NCI-H146 treated with DMSO at 0.1 percent for 48 hours (cell line): ENCODE measurements around the gene DNAH6.

Experiments used
- DNase-seq: peaks from one replicate; lab custom pipeline; 2025; ENCODE audit not compliant: unreplicated experiment; lab: John Stamatoyannopoulos, UW

The DNAH6 gene

GRCh38 chr2:84830758-84831500 is 314.6 kb downstream of the DNAH6 start:
- DNase-seq, result no peak

DNA sequence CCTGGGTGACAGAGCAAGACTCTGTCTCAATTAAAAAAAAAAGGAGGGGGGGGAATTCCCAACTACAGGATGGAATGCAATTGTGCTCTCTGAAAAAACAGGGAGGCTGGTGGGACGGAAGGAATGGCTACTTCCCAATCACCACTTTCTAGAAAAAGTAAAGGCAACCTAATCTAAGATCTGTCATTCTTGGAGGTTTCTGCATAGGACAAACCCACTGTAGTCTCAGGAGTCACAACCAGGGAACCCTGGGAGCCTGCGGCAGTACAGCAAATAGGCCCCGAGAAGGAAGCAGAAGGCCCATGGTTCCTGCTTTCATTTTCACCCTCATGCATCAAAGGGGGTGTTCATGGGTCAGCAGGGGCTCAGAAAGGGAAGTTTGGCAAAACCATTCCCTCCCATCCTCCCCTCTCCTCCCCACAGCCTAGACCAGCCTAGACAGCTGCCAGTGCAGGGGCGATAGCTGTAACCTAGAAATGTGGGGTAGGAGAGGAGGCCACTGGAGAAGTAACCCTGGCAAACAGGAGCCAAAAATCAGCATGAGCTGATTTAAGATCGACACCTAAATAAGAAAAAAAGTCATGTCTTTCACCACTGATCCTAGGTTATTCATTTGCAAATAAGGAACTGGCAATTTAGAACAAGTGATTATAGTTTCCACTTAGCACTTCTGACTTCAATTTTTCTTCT is 316.6 kb downstream of the DNAH6 start:
- DNase-seq, result no peak

DNA sequence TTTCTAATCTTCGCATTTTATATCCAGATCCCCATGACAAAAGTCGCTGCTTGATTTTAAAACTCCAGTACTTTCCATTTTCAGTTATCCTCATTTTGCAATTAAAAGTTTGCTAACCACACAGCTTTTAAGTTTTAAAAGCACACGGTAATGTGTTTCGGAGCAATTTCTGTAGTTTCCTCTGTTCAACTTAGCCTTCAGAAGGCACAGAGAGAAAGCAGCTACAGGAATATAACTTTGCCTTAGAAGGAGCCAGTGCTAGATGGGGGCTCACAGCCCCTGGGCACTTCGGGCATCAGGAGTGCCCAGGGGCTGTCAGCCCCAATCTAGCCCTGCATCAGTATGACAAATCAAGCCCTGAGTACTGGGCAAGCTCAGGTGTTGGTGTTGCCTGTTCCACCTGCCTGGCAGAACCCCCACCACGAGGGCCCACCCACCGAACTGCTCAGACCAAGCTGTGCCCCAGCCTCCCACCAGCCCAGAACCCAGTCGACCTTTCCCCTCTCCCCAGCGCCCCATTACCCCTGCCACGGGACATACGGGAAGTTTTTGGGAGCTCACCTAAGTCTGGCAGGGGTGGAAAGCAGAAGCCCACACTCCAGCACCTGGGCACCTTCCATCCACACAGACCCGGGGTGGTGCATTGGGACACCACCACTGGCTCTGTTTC is 317.3 kb downstream of the DNAH6 start:
- DNase-seq, result no peak

DNA sequence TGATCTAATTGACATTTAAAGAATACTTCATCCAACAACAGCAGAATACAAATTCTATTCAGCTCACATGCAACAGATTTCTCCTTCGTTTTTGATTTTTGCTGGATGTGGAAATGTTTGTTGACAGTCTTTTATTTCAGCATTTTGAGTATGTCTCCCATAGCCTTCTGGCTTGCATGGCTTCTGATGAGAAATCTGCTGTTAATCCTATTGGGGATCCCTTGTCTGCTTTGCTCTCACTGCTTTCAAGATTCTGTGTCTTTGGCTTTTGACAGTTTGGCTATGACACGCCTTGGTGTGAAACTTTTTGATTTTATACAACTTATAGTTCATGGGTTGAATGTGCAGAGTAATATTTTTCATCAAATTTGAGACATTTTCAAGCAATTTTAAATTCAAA is 319.9 kb downstream of the DNAH6 start:
- no peak for DNase-seq

- DNase-seq, result no peak
These were observed 322.3 kb downstream of the DNAH6 start for GRCh38 chr2:84838434-84839145.

DNA sequence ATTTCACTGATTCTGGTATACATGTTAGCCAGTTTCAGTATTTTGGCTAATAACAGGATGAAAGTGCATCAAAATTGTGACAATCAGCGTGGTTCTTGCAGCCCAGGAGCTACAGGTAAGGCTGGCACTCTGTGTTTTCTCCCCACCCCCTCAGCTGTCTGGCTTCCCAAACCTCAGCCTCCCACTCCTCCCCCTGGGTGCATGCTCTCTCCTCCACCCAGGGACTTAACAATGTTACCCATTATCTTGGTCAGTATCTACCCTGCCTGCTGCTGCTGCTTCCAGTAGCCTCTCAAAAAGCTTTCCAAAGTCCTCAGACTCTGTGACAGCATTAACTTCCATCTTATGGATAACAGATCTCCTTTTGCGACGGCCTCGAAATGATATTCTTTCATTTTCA is 323.6 kb downstream of the DNAH6 start:
- DNase-seq, result no peak

GRCh38 chr2:84840306-84840705 is 324.0 kb downstream of the DNAH6 start:
- no peak for DNase-seq

DNA sequence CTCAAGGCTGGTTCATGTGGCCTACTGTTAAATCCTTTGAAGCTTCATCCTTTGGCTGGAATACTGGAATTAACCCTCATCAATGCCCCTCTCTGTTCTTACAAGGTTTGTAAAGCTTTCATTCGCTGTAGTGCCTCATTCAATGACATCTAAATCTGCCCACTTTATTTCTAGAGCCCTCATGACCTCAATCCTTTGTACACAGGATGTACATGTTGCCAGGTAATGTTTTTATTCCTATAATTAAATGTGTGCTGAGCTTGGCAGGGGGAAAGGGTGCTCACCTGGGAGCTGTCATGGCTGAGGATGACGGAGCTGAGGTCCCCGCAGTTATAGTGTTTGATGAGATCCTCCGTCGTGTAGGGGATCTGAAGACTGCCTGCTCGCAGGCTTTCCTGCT is 325.3 kb downstream of the DNAH6 start:
- no peak for DNase-seq

DNA sequence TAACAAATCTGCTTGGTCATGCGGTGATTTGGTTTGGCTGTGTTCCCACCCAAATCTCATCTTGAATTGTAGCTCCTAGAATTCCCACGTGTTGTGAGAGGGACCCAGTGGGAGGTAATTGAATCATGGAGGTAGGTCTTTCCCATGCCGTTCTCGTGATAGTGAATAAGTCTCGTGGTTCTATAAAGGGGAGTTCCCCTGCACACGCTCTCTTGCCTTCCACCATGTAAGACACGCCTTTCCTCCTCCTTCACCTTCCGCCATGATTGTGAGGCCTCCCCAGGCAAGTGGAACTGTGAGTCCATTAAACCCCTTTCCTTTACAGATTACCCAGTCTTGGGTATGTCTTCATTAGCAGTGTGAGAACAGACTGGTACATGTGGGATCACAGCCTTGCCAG is 327.8 kb downstream of the DNAH6 start:
- DNase-seq, result no peak

GRCh38 chr2:84846041-84846663 is 329.9 kb downstream of the DNAH6 start:
- DNase-seq, result no peak

GRCh38 chr2:84846741-84847142 is 330.4 kb downstream of the DNAH6 start:
- no peak for DNase-seq

GRCh38 chr2:84847326-84848050 is 331.2 kb downstream of the DNAH6 start:
- DNase-seq, result no peak

DNA sequence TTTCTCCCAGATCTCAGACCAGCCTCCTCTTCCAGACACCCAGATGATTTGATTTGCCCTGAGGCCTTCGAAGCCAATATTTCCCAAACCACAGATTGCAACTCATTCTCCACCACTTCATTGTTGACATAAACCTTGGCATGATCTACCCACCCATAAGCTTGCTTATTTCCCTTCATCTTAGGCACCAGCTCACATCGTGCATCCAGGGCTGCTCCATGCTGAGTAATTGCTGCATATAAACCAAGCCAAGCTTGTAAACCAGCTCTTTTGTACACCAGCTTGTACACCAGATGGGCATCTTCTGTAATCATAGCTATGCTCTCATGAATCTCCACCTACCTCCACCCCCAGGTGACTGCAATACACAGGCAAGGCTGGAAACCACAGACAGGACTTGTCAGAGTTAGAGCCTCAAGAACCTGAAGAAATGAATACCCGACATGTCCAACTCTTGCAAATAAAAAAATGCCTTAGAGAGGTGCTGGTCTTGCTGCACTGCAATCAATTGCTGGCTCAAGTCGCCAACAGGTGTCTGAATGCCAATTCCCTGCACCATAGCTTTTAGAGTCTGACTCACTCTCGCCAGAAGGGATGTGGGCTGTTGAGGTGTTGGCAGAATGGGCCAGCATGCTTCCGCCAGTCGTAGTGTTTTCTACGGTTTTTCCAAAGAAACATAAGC is 333.1 kb downstream of the DNAH6 start:
- DNase-seq, result no peak

DNA sequence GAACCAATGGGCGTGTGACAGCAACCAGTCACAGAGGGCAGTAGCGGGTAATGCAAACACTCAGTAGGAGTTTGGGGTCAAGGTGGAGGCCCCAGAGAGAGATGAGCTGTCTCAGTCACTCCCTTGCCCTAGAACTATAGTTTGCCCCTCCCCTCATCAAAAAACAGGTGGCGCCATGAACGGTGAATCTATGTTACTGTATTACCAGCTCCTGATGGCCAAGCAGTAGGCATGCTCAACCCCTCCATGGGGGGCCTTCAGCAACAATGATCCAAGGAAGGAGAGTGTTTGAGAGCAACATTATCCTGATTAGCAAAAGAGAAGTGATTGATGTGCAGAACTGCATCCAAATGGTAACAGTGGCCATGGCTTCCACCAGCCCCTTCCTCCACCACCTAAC is 334.2 kb downstream of the DNAH6 start:
- DNase-seq, result no peak

DNA sequence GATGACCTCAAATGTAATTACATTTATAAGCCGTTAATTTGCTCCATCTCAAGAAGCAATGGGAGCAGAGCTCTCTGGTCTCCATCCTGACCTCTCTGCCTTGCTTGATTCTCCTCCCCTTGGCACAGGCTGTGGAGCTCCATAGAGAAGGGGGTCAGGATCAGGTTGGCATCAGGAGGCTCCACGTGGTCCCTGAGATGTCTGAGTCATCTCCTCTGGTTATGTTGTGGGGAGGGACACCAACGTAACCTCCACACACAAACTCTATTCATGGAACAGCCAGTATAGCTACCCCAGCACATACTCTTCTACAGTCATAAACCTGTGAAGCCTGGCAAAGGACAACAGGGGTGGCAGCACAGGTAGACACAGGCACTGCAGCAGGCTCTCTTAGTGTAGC is 335.6 kb downstream of the DNAH6 start:
- no peak for DNase-seq

- DNase-seq, result no peak
These were observed 338.6 kb downstream of the DNAH6 start for GRCh38 chr2:84854850-84855249.

- DNase-seq, result no peak
These were observed 339.4 kb downstream of the DNAH6 start for GRCh38 chr2:84855731-84856130.

- no peak for DNase-seq
These were observed 340.5 kb downstream of the DNAH6 start for GRCh38 chr2:84856787-84857186.

DNA sequence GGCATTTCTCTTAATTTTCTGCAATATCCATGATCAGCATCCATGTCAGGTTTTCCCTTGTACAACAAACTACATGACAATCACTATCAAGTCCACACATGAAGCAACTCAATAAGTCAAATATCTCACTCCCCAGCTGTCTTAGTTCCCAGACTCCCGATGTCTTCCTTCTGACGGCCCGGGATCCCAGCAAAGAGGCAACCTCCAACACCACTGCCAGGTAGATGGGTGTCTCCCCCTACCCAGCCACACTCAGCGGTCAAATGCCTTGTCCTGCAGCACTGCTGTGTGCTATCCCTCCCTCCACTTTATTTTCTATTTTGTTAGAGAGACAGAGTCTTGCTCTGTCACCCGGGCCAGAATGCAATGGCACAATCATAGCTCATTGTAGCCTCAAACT is 341.3 kb downstream of the DNAH6 start:
- no peak for DNase-seq

DNA sequence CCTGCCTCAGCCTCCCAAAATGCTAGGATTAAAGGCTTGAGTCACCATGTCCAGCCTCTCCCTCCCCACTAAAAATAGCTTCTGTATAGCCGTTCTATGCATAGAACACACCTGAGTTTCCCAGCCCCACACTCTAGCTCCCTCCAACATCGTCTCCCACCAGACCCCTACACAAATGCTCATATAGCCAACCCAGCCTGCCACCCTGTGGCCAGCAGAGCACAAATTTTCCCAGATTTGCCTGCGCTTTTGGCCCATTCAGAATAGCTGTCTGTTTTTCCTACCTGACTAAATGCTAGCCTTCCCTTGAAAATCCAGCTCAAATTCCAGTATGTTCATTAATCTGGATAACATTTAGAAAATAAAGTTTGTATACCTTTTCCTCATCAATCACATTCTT is 341.8 kb downstream of the DNAH6 start:
- DNase-seq, result no peak
